ENCODE measurements around the gene FAM168B.
A peak's percentile ranks its signal among the peaks of the same experiment; 100 is the strongest.

The FAM168B gene

GRCh38 chr2:131022731-131023130, 70.5 kb downstream of the FAM168B start:
- DNase-seq (ENCODE audit: low read depth) = no peak

- peak; percentile 54 for DNase-seq (ENCODE audit: low read depth)
Measured at GRCh38 chr2:131016826-131017741, 76.2 kb downstream of the FAM168B start.

GRCh38 chr2:131015764-131016163, 77.5 kb downstream of the FAM168B start:
- DNase-seq (ENCODE audit: low read depth) = no peak

GRCh38 chr2:131014141-131014540, 79.1 kb downstream of the FAM168B start:
- DNase-seq (ENCODE audit: low read depth) = no peak

- DNase-seq (ENCODE audit: low read depth) = no peak
Measured at GRCh38 chr2:131011486-131011885, 81.8 kb downstream of the FAM168B start.

GRCh38 chr2:131010566-131010965, 82.7 kb downstream of the FAM168B start:
- no peak for DNase-seq (ENCODE audit: low read depth)

- DNase-seq (ENCODE audit: low read depth) = no peak
Measured at GRCh38 chr2:131009713-131010475, 83.4 kb downstream of the FAM168B start.

- no peak for DNase-seq (ENCODE audit: low read depth)
Measured at GRCh38 chr2:131008967-131009366, 84.3 kb downstream of the FAM168B start.

GRCh38 chr2:131006561-131006960, 86.7 kb downstream of the FAM168B start:
- no peak for DNase-seq (ENCODE audit: low read depth)

- no peak for DNase-seq (ENCODE audit: low read depth)
Measured at GRCh38 chr2:131005216-131005935, 87.9 kb downstream of the FAM168B start.

- no peak for DNase-seq (ENCODE audit: low read depth)
Measured at GRCh38 chr2:131004446-131005209, 88.6 kb downstream of the FAM168B start.

GRCh38 chr2:130998561-130998960, 94.7 kb downstream of the FAM168B start:
- DNase-seq (ENCODE audit: low read depth) = no peak
